Karpas-422 (cell line): ENCODE measurements around the gene PRM3. TPM values are rescaled to one million over a fixed set of nuclear protein-coding genes. Genes with fewer than 3 reads are reported as not detected.
A peak's percentile ranks its signal among the peaks of the same experiment; 100 is the strongest.

ENCODE experiments used
- DNase-seq: peaks from one replicate; pipeline ENCODE4 v3.0.0-alpha.2; 2015
- H2AFZ ChIP-seq: fragments of 200-600 bp; sonication (generic); 2 replicates; pipeline ENCODE4 v1.6.1; 2014; ENCODE audit warnings: antibody characterized with exemption, low read length, mixed read lengths
- H3K27ac ChIP-seq: fragments of 200-600 bp; sonication (generic); 2 replicates; pipeline ENCODE4 v1.5.1; 2014; ENCODE audit warnings: mild to moderate bottlenecking, low read length, moderate library complexity
- H3K27me3 ChIP-seq: fragments of 200-600 bp; sonication (generic); 2 replicates; pipeline ENCODE4 v1.6.1; 2014; ENCODE audit warnings: low read length, mixed read lengths
- H3K36me3 ChIP-seq: fragments of 200-600 bp; sonication (generic); 2 replicates; pipeline ENCODE4 v1.6.1; 2014; ENCODE audit warnings: low read length, mixed read lengths; ENCODE audit not compliant: insufficient read depth
- H3K4me1 ChIP-seq: fragments of 200-600 bp; sonication (generic); 2 replicates; pipeline ENCODE4 v1.6.1; 2014; ENCODE audit warnings: mild to moderate bottlenecking, low read length, mixed read lengths
- H3K4me2 ChIP-seq: fragments of 200-600 bp; sonication (generic); 2 replicates; pipeline ENCODE4 v1.6.1; 2014; ENCODE audit warnings: low read length, low read depth, mild to moderate bottlenecking; ENCODE audit not compliant: poor library complexity, severe bottlenecking
- H3K4me3 ChIP-seq: fragments of 200-600 bp; sonication (generic); 2 replicates; pipeline ENCODE4 v1.5.1; 2014; ENCODE audit warnings: mild to moderate bottlenecking, antibody characterized with exemption, low read length, mixed read lengths
- H3K79me2 ChIP-seq: fragments of 200-600 bp; sonication (generic); 2 replicates; pipeline ENCODE4 v1.6.1; 2014; ENCODE audit warnings: mild to moderate bottlenecking, low read length, mixed read lengths
- H3K9ac ChIP-seq: fragments of 200-600 bp; sonication (generic); 2 replicates; pipeline ENCODE4 v1.6.0; 2014; ENCODE audit warnings: low read length
- H3K9me2 ChIP-seq: fragments of 200-600 bp; sonication (generic), shearing (Covaris generic); replicated peaks from 2 replicates; pipeline ENCODE4 v1.6.0; 2014; ENCODE audit warnings: mild to moderate bottlenecking, low read length, moderate library complexity; ENCODE audit not compliant: insufficient read depth
- H3K9me3 ChIP-seq: fragments of 300-700, 200-600 bp; sonication (generic); 2 replicates; pipeline ENCODE4 v1.6.1; 2014; ENCODE audit warnings: low read length, mixed read lengths
- H4K20me1 ChIP-seq: fragments of 200-600 bp; sonication (generic); 2 replicates; pipeline ENCODE4 v1.6.1; 2014; ENCODE audit warnings: mild to moderate bottlenecking, antibody characterized with exemption, low read length, low read depth; ENCODE audit not compliant: insufficient read depth
- total RNA-seq: library from RNA; depleted of rRNA; stranded (reverse); fragments of >200 nt; shearing (Covaris generic); gene quantifications from 2 replicates; pipeline ENCODE4 v1.2.3, GENCODE V29; 2014; ENCODE audit warnings: low replicate concordance

The PRM3 gene
- total RNA-seq, 1 experiment from 2014 or later = not detected

GRCh38 chr16:11260596-11260966, 12.8 kb downstream of the PRM3 start:
- peaks cover 19% of the 10 kb centered on the region for H3K4me1 ChIP-seq
- no peak overlapping the region for H3K9ac ChIP-seq
- H3K36me3 ChIP-seq = no peaks in the 10 kb centered on the region
- no peaks in the 10 kb centered on the region for H4K20me1 ChIP-seq
- no peaks in the 10 kb centered on the region for H3K9me2 ChIP-seq
- H3K79me2 ChIP-seq = no peaks in the 10 kb centered on the region
- H3K27ac ChIP-seq = no peak overlapping the region
- H3K9me3 ChIP-seq = no peaks in the 10 kb centered on the region
- no peak overlapping the region for H3K4me3 ChIP-seq
- H2AFZ ChIP-seq = no peak overlapping the region
- H3K27me3 ChIP-seq = no peaks in the 10 kb centered on the region
- H3K4me2 ChIP-seq = no peak overlapping the region
- no peak for DNase-seq

GRCh38 chr16:11259655-11260595, 13.5 kb downstream of the PRM3 start:
- no peak for DNase-seq
- Histone ChIP-seq H3K4me2 (no peak overlapping the region), H3K79me2 (no peaks in the 10 kb centered on the region), H3K27me3 (no peaks in the 10 kb centered on the region), H2AFZ (no peak overlapping the region), H3K27ac (no peak overlapping the region), H3K9me2 (no peaks in the 10 kb centered on the region), H3K4me1 (peaks cover 26% of the 10 kb centered on the region), H4K20me1 (no peaks in the 10 kb centered on the region), H3K4me3 (no peak overlapping the region), H3K36me3 (no peaks in the 10 kb centered on the region), H3K9ac (no peak overlapping the region), H3K9me3 (no peaks in the 10 kb centered on the region)

- H3K9me3 ChIP-seq = no peaks in the 10 kb centered on the region
- H3K79me2 ChIP-seq = no peaks in the 10 kb centered on the region
- no peak for DNase-seq
- peaks cover 37% of the 10 kb centered on the region for H3K4me1 ChIP-seq
- no peak overlapping the region for H2AFZ ChIP-seq
- peaks cover under 1% of the 10 kb centered on the region; the same call in 1 of the 2 replicates for H4K20me1 ChIP-seq
- no peaks in the 10 kb centered on the region for H3K27me3 ChIP-seq
- no peaks in the 10 kb centered on the region for H3K36me3 ChIP-seq
- no peak overlapping the region; the same call in 1 of the 2 replicates for H3K4me3 ChIP-seq
- peak overlapping the region; percentile 2 for H3K4me2 ChIP-seq
- no peak overlapping the region; the same call in 1 of the 2 replicates for H3K9ac ChIP-seq
- H3K9me2 ChIP-seq = no peaks in the 10 kb centered on the region
- H3K27ac ChIP-seq = no peak overlapping the region
These were observed 14.6 kb downstream of the PRM3 start for GRCh38 chr16:11258553-11259492.

- Histone ChIP-seq H3K4me1 (peaks cover 52% of the 10 kb centered on the region), H3K27me3 (no peaks in the 10 kb centered on the region), H3K9ac (peak overlapping the region; percentile 84), H3K36me3 (no peaks in the 10 kb centered on the region), H3K27ac (no peak overlapping the region), H3K4me2 (peak overlapping the region; percentile 79), H3K4me3 (peak overlapping the region; percentile 77; the same call in 1 of the 2 replicates), H3K9me2 (no peaks in the 10 kb centered on the region), H2AFZ (no peak overlapping the region), H4K20me1 (peaks cover 8% of the 10 kb centered on the region; the same call in 1 of the 2 replicates), H3K79me2 (no peaks in the 10 kb centered on the region), H3K9me3 (no peaks in the 10 kb centered on the region)
- DNase-seq = peak; percentile 83
These were observed 16.1 kb downstream of the PRM3 start for GRCh38 chr16:11257131-11257938.

GRCh38 chr16:11256661-11257130, 16.7 kb downstream of the PRM3 start:
- Histone ChIP-seq H3K4me2 (peak overlapping the region; percentile 79), H2AFZ (no peak overlapping the region), H3K27me3 (no peaks in the 10 kb centered on the region), H3K9me3 (no peaks in the 10 kb centered on the region), H3K9ac (peak overlapping the region; percentile 84), H4K20me1 (peaks cover 8% of the 10 kb centered on the region; the same call in 1 of the 2 replicates), H3K9me2 (no peaks in the 10 kb centered on the region), H3K79me2 (no peaks in the 10 kb centered on the region), H3K4me1 (peaks cover 57% of the 10 kb centered on the region), H3K36me3 (no peaks in the 10 kb centered on the region), H3K27ac (no peak overlapping the region), H3K4me3 (peak overlapping the region; percentile 77)
- no peak for DNase-seq

GRCh38 chr16:11255737-11256660, 17.4 kb downstream of the PRM3 start, which contains the start of gene SOCS1:
Gene SOCS1 (minus strand): TSS chr16:11256204. CDS start chr16:11255478, 726 bp downstream.
- Histone ChIP-seq H3K4me3 (peak within 1 kb of the TSS; percentile 77), H3K9me2 (no peaks in the 10 kb centered on the region), H3K27ac (peak within 1 kb of the TSS; percentile 67; the same call in 1 of the 2 replicates), H3K9me3 (no peaks in the 10 kb centered on the region), H3K4me1 (peaks cover 57% of the 10 kb centered on the region), H3K27me3 (no peaks in the 10 kb centered on the region), H3K9ac (peak within 1 kb of the TSS; percentile 84), H3K79me2 (no peaks in the 10 kb centered on the region), H4K20me1 (peaks cover 8% of the 10 kb centered on the region; the same call in 1 of the 2 replicates), H2AFZ (peak within 1 kb of the TSS; percentile 88), H3K4me2 (peak within 1 kb of the TSS; percentile 79), H3K36me3 (no peaks in the 10 kb centered on the region)
- peak; percentile 94 for DNase-seq
